Ishikawa (cell line): Measurements from ENCODE around the gene NFU1.

ENCODE experiments used
- CEBPB ChIP-seq: IDR thresholded peaks from 2 replicates; pipeline ENCODE4 v1.6.1; 2012
- EGR1 ChIP-seq: IDR thresholded peaks from 2 replicates; pipeline ENCODE4 v1.6.1; 2012
- FOXM1 ChIP-seq: IDR thresholded peaks from 2 replicates; pipeline ENCODE4 v1.6.1; 2012; ENCODE audit warnings: low read depth, borderline replicate concordance
- MAX ChIP-seq: IDR thresholded peaks from 2 replicates; pipeline ENCODE4 v1.6.1; 2012
- RAD21 ChIP-seq: IDR thresholded peaks from 2 replicates; pipeline ENCODE4 v1.6.1; 2012; ENCODE audit warnings: low read depth
- REST ChIP-seq: IDR thresholded peaks from 2 replicates; pipeline ENCODE4 v1.6.1; 2012; ENCODE audit warnings: low read depth, mild to moderate bottlenecking
- TAF1 ChIP-seq: IDR thresholded peaks from 2 replicates; pipeline ENCODE4 v1.6.1; 2012; ENCODE audit warnings: low read depth, mild to moderate bottlenecking
- USF1 ChIP-seq: IDR thresholded peaks from 2 replicates; pipeline ENCODE4 v1.6.1; 2012
- YY1 ChIP-seq: IDR thresholded peaks from 2 replicates; pipeline ENCODE4 v1.6.1; 2012; ENCODE audit warnings: low read depth
- ZBTB7A ChIP-seq: IDR thresholded peaks from 2 replicates; pipeline ENCODE4 v1.6.1; 2012; ENCODE audit warnings: low read depth

GRCh38 chr2:69390001-69390400 lies 47.2 kb downstream of the NFU1 start:
- TF ChIP-seq ZBTB7A (no peak), FOXM1 (no peak), REST (no peak), YY1 (no peak), MAX (no peak), RAD21 (no peak), CEBPB (no peak), USF1 (no peak), TAF1 (no peak), EGR1 (no peak)
